Adipocyte (in vitro differentiated cells): ENCODE data around the gene ARL16.

Source experiments
- DNase-seq: peaks from one replicate; pipeline ENCODE4 v3.0.0-alpha.2; 2015; ENCODE audit warnings: low read depth
- H3K27me3 ChIP-seq: replicated peaks from 2 replicates; pipeline ENCODE4 v1.7.0; 2013; ENCODE audit warnings: mild to moderate bottlenecking, low read length, moderate library complexity; ENCODE audit not compliant: control insufficient read depth, insufficient read depth
- H3K36me3 ChIP-seq: 2 replicates; pipeline ENCODE4 v1.7.0; 2013; ENCODE audit warnings: low read length, mild to moderate bottlenecking, moderate library complexity; ENCODE audit not compliant: control insufficient read depth, insufficient read depth, severe bottlenecking
- H3K4me1 ChIP-seq: 2 replicates; pipeline ENCODE4 v1.7.0; 2013; ENCODE audit warnings: mild to moderate bottlenecking, low read length, moderate library complexity; ENCODE audit not compliant: control insufficient read depth, insufficient read depth
- H3K4me3 ChIP-seq: 2 replicates; pipeline ENCODE4 v1.7.0; 2013; ENCODE audit warnings: mild to moderate bottlenecking, low read length, moderate library complexity
- H3K9ac ChIP-seq: 2 replicates; pipeline ENCODE4 v1.7.0; 2013; ENCODE audit warnings: mild to moderate bottlenecking, low read length, moderate library complexity
- H3K9me3 ChIP-seq: 2 replicates; pipeline ENCODE4 v1.7.0; 2013; ENCODE audit warnings: mild to moderate bottlenecking, low read length, moderate library complexity; ENCODE audit not compliant: control insufficient read depth

The ARL16 gene

DNA sequence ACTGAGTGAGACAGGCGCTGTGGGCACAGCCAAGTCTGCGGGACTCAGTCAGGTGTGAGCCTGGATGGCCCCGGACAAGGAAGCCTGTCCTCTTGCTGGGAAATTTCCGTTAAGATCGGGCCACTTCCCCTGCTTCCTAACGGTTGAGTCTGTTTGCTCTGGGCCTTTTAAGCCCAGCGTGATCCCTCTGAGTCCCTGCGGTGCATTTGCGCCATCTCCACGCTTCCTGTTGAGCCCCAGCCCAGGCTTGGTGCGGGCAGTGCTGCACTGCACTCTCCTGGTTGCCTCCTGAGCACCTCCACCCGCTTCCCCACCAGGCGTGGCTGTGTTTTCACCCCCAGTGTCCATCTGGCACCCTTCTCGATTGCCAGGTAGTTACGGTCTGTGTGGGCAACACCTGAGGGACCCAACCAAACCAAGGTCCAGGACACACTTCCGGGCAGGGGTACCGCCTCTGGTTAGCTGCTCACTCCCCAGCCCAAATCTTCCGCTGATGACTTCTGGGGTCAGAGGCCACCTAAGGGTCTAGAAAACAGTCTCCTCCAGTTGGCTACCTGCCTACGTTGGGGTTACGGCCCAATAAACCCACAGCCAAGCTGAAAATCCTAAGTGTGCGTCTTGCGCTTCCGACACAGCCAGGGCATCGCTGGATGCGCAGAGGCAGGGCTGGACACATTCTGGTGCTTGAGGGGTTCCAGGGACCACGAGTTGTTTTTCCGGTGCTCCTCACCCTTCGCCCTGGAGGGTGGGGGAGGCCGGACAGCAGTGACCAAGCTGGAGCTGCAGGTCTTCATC lies 27.1 kb upstream of the ARL16 start:
- no peak for DNase-seq
- H3K4me3 ChIP-seq = peak overlapping the region; percentile 81
- no peaks in the 10 kb centered on the region for H3K9me3 ChIP-seq

GRCh38 chr17:81708739-81709185 lies 25.2 kb upstream of the ARL16 start:
- Histone ChIP-seq H3K4me3 (no peak overlapping the region), H3K27me3 (no peaks in the 10 kb centered on the region), H3K9ac (no peak overlapping the region), H3K4me1 (peaks cover 39% of the 10 kb centered on the region), H3K9me3 (no peaks in the 10 kb centered on the region), H3K36me3 (peaks cover 30% of the 10 kb centered on the region)
- DNase-seq = no peak

More for the DNA sequence above, 27.1 kb upstream of the ARL16 start:
- H3K4me1 ChIP-seq = peaks cover 39% of the 10 kb centered on the region
- H3K27me3 ChIP-seq = no peaks in the 10 kb centered on the region
- peaks cover 21% of the 10 kb centered on the region for H3K36me3 ChIP-seq
- H3K9ac ChIP-seq = peak overlapping the region; percentile 79

DNA sequence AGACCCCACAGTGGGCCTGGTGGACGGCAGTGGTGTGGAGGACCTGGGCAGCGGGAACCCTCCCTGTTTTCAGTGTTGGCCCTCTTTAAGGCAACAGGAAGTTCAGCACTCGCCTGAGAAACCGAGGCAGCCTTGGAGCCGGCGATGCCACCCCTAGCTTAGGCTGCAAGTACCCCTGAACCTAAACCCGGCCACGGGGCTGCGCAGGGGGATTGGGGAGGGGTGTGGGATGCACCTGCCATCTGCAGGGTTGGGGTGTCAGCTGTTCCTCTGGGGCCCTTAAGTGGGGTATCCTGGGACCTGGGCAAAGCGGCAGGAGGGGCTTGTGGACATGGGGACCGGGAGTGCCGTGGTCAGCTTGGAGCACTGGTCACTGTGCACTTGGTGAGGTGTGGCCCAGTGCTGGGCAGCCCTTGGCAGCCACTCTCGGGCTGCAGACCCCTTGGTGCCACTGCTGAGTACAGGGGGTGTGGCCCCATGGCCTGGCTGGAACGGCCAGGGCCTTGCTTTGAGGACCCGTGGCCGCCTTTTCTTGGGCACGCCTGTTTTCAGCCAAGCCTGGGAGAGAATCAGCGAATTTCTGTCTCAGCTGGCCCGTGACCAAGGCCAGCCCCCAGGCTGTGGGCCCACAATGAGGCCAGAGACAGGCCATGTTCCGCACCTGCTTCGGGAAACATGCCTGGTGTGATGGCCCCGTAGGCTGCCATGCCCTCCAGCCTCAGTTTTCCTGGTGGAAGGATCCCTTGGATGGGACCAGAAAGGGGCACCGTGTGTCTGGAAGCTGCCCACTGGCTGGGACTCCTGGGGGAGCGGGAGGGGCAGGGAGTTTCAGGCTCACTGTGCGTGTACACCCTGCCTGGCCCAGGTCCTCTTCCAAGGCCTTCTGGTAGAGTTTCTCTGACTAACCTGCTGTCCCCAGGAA lies 24.4 kb upstream of the ARL16 start:
- Histone ChIP-seq H3K27me3 (no peaks in the 10 kb centered on the region), H3K36me3 (peaks cover 30% of the 10 kb centered on the region), H3K9ac (no peak overlapping the region), H3K4me1 (peaks cover 31% of the 10 kb centered on the region), H3K4me3 (no peak overlapping the region), H3K9me3 (no peaks in the 10 kb centered on the region)
- DNase-seq = no peak

DNA sequence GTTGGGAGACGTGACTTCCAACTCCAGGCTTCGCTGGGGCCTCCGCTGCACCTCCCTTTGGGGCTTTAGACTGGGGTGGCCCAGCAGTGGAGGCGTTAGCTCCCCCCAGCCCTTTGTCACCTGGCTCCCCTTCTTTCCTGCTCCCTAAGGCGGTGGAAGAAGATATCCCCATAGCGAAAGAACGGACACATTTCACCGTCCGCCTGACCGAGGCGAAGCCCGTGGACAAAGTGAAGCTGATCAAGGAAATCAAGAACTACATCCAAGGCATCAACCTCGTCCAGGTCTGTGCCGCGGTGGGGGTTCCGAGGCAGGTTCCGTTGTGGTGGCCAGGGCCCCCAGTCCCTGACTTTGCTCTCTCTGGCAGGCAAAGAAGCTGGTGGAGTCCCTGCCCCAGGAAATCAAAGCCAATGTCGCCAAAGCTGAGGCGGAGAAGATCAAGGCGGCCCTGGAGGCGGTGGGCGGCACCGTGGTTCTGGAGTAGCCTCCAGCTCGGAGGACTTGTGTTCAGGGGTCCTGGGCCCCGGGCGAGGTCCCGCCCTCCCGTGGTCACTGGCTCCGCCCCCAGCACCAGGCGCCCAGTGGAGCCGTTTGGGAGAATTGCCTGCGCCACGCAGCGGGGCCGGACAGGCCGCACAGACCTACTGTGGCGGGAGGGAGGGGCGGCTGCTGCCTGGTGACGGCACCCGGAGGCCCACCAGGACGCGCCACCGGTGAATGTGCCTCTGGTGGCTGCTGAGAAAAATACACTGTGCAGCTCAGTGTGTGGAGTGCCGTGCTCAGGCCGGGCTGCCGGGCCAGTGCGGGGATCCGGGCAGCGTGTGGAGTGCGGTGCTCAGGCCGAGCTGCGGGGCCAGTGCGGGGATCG lies 23.4 kb upstream of the ARL16 start:
- Histone ChIP-seq H3K27me3 (no peaks in the 10 kb centered on the region), H3K4me3 (no peak overlapping the region), H3K36me3 (peaks cover 30% of the 10 kb centered on the region), H3K9ac (no peak overlapping the region), H3K4me1 (peaks cover 31% of the 10 kb centered on the region), H3K9me3 (no peaks in the 10 kb centered on the region)
- DNase-seq = no peak

DNA sequence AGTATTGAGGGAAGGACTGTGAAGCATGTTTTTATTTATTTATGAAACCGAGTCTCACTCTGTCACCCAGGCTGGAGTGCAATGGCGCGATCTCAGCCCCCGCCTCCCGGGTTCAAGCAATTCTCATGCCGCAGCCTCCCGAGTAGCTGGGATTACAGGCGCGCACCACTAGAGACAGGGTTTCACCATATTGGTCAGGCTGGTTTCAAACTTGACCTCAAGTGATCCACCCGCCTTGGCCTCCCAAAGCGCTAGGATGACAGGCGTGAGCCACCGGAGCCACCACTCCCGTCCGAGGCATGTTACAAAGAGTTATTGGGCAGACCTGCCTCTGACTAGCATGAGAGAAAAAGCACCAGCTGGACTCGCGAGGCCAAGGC lies 22.6 kb upstream of the ARL16 start:
- Histone ChIP-seq H3K4me1 (peaks cover 36% of the 10 kb centered on the region), H3K4me3 (no peak overlapping the region), H3K9ac (no peak overlapping the region), H3K9me3 (no peaks in the 10 kb centered on the region), H3K36me3 (peaks cover 35% of the 10 kb centered on the region), H3K27me3 (no peaks in the 10 kb centered on the region)
- no peak for DNase-seq

GRCh38 chr17:81705518-81706231 lies 22.1 kb upstream of the ARL16 start:
- H3K27me3 ChIP-seq = no peaks in the 10 kb centered on the region
- H3K9ac ChIP-seq = no peak overlapping the region
- peaks cover 32% of the 10 kb centered on the region for H3K4me1 ChIP-seq
- H3K9me3 ChIP-seq = no peaks in the 10 kb centered on the region
- no peak overlapping the region for H3K4me3 ChIP-seq
- peaks cover 40% of the 10 kb centered on the region for H3K36me3 ChIP-seq
- no peak for DNase-seq

- no peaks in the 10 kb centered on the region for H3K9me3 ChIP-seq
- peak overlapping the region; percentile 99 for H3K9ac ChIP-seq
- H3K4me1 ChIP-seq = peaks cover 23% of the 10 kb centered on the region
- H3K4me3 ChIP-seq = peak overlapping the region; percentile 97
- DNase-seq = peak; percentile 38
- no peaks in the 10 kb centered on the region for H3K27me3 ChIP-seq
- peaks cover 50% of the 10 kb centered on the region for H3K36me3 ChIP-seq
These were observed 20.4 kb upstream of the ARL16 start for GRCh38 chr17:81703747-81704654.

GRCh38 chr17:81702934-81703746 lies 19.5 kb upstream of the ARL16 start, which contains the start of gene MRPL12:
Gene MRPL12 (plus strand): TSS chr17:81703367. CDS start chr17:81703502, 135 bp downstream.
- Histone ChIP-seq H3K36me3 (peaks cover 58% of the 10 kb centered on the region), H3K4me1 (peaks cover 23% of the 10 kb centered on the region), H3K9ac (peak within 1 kb of the TSS; percentile 99), H3K9me3 (no peaks in the 10 kb centered on the region), H3K27me3 (no peaks in the 10 kb centered on the region), H3K4me3 (peak within 1 kb of the TSS; percentile 97)
- peak; percentile 98 for DNase-seq

DNA sequence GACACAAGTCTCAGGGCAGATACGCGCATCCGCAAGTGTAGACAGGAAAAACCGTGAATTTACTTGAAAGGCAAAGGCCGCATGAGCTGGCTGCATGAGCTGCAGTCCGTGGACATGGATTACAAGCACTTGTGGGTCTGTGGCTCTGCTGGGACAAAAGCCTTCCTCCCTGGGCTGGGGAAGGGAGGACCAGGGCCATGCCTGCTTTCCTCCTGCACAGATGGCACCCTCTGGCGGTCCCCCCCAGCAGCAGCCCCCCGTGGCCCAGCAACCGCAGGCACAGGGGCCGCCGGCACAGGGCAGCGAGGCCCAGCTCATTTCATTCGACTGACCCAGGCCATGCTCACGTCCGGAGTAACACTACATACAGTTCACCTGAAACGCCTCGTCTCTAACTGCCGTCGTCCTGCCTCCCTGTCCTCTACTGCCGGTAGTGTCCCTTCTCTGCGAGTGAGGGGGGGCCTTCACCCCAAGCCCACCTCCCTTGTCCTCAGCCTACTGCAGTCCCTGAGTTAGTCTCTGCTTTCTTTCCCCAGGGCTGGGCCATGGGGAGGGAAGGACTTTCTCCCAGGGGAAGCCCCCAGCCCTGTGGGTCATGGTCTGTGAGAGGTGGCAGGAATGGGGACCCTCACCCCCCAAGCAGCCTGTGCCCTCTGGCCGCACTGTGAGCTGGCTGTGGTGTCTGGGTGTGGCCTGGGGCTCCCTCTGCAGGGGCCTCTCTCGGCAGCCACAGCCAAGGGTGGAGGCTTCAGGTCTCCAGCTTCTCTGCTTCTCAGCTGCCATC lies 17.9 kb upstream of the ARL16 start:
- Histone ChIP-seq H3K36me3 (peaks cover 60% of the 10 kb centered on the region), H3K4me1 (peaks cover 23% of the 10 kb centered on the region), H3K4me3 (peak overlapping the region; percentile 97), H3K9me3 (no peaks in the 10 kb centered on the region), H3K9ac (peak overlapping the region; percentile 99), H3K27me3 (no peaks in the 10 kb centered on the region)
- DNase-seq = no peak
